Measurements from ENCODE around the gene HIF1AN.
"Not testable (repeated sequence)": the region's sequence is repeated elsewhere in the genome, so short reads cannot be mapped to it uniquely, and the experiment has no call there.

Gene HIF1AN

GRCh38 chr10:100567826-100568225, 32.1 kb downstream of the HIF1AN start:
- no peak for DNase-seq

GRCh38 chr10:100568912-100569311, 33.2 kb downstream of the HIF1AN start:
- DNase-seq: no peak

- DNase-seq: no peak
These were observed 34.1 kb downstream of the HIF1AN start for GRCh38 chr10:100569687-100570481.

GRCh38 chr10:100570506-100570905, 34.8 kb downstream of the HIF1AN start:
- DNase-seq: no peak

- no peak for DNase-seq
These were observed 35.5 kb downstream of the HIF1AN start for GRCh38 chr10:100571084-100571856.

- not testable (repeated sequence) for DNase-seq
These were observed 39.4 kb downstream of the HIF1AN start for GRCh38 chr10:100575146-100575545.

- DNase-seq: no peak
These were observed 40.0 kb downstream of the HIF1AN start for GRCh38 chr10:100575585-100576281.

- DNase-seq: no peak
These were observed 40.5 kb downstream of the HIF1AN start for GRCh38 chr10:100576282-100576635.

GRCh38 chr10:100579261-100580090, 43.7 kb downstream of the HIF1AN start:
- DNase-seq: no peak

GRCh38 chr10:100586959-100587358, 51.2 kb downstream of the HIF1AN start:
- DNase-seq: no peak

GRCh38 chr10:100598166-100598565, 62.4 kb downstream of the HIF1AN start:
- no peak for DNase-seq

GRCh38 chr10:100600218-100600617, 64.5 kb downstream of the HIF1AN start:
- DNase-seq: no peak

GRCh38 chr10:100607439-100607838, 71.7 kb downstream of the HIF1AN start:
- DNase-seq: no peak

Data from NCI-H1417 (cell line).